ENCODE measurements around the gene DDC.

Gene DDC

GRCh38 chr7:50421043-50421442, 144.2 kb downstream of the DDC start:
- in situ Hi-C loops (cut with MboI; ENCODE audit: low sequenced_read_pairs), result no loop called here

GRCh38 chr7:50418526-50419290, 146.5 kb downstream of the DDC start:
- in situ Hi-C loops (cut with MboI; ENCODE audit: low sequenced_read_pairs), result no loop called here

- in situ Hi-C loops (cut with MboI; ENCODE audit: low sequenced_read_pairs), result no loop called here
These were observed 147.1 kb downstream of the DDC start for GRCh38 chr7:50418086-50418515.

- in situ Hi-C loops (cut with MboI; ENCODE audit: low sequenced_read_pairs), result no loop called here
These were observed 148.6 kb downstream of the DDC start for GRCh38 chr7:50416527-50417182.

- in situ Hi-C loops (cut with MboI; ENCODE audit: low sequenced_read_pairs), result no loop called here
These were observed 149.3 kb downstream of the DDC start for GRCh38 chr7:50415844-50416364.

- in situ Hi-C loops (cut with MboI; ENCODE audit: low sequenced_read_pairs), result no loop called here
These were observed 151.6 kb downstream of the DDC start for GRCh38 chr7:50413561-50413960.

GRCh38 chr7:50412973-50413372, 152.2 kb downstream of the DDC start:
- in situ Hi-C loops (cut with MboI; ENCODE audit: low sequenced_read_pairs), result no loop called here

- in situ Hi-C loops (cut with MboI; ENCODE audit: low sequenced_read_pairs), result no loop called here
These were observed 153.9 kb downstream of the DDC start for GRCh38 chr7:50411332-50411731.

GRCh38 chr7:50409856-50410745, 155.1 kb downstream of the DDC start:
- in situ Hi-C loops (cut with MboI; ENCODE audit: low sequenced_read_pairs), result no loop called here

Data from HL-60/S4 treated with phorbol 12-myristate 13-acetate at 8.2 ng/mL for 4 days and 3 days (cell line).